CD8-positive, alpha-beta memory T cell (primary cell): ENCODE data around the gene IRAK1. TPM values are rescaled to one million over a fixed set of nuclear protein-coding genes. Genes with fewer than 3 reads are reported as not detected.

Experiments used
- CTCF ChIA-PET: fragments of 350-600 bp; sonication (Branson Sonifier 250); formaldehyde crosslinking; loops from one replicate; lab custom pipeline; 2021; ENCODE audit warnings: antibody characterized with exemption; lab: Charles Lee
- POLR2A ChIA-PET: fragments of 350-600 bp; sonication (Branson Sonifier 250); formaldehyde crosslinking; loops from one replicate; lab custom pipeline; 2021; ENCODE audit warnings: antibody characterized with exemption; lab: Charles Lee
- DNase-seq, 5 donors: peaks; one replicate each; pipeline versions ENCODE4 v3.0.0 to v3.0.0-alpha.2; 2020 to 2022; ENCODE audit warnings: mixed read lengths in 1 of 5
- H3K27ac ChIP-seq: one replicate; pipeline ENCODE4 v1.7.0; 2013; ENCODE audit warnings: low read depth, mild to moderate bottlenecking, low read length, moderate library complexity
- H3K27me3 ChIP-seq: 2 replicates; pipeline ENCODE4 v1.7.0; 2013; ENCODE audit warnings: low read length, mild to moderate bottlenecking; ENCODE audit not compliant: insufficient read depth, poor library complexity, severe bottlenecking
- H3K36me3 ChIP-seq: 2 replicates; pipeline ENCODE4 v1.7.0; 2013; ENCODE audit warnings: mild to moderate bottlenecking, low read length, moderate library complexity; ENCODE audit not compliant: insufficient read depth
- H3K4me1 ChIP-seq: 2 replicates; pipeline ENCODE4 v1.7.0; 2013; ENCODE audit warnings: mild to moderate bottlenecking, low read length, moderate library complexity; ENCODE audit not compliant: insufficient read depth
- H3K4me3 ChIP-seq: 2 replicates; pipeline ENCODE4 v1.7.0; 2013; ENCODE audit warnings: mild to moderate bottlenecking, low read length
- H3K9me3 ChIP-seq: 2 replicates; pipeline ENCODE4 v1.7.0; 2013; ENCODE audit warnings: mild to moderate bottlenecking, low read length
- H3K27ac Mint-ChIP-seq, 8 donors: one replicate each; pipeline ENCODE4 v1.8.0; 2020 to 2021; ENCODE audit warnings: mixed read lengths in 8 of 8, mild to moderate bottlenecking in 6 of 8, inconsistent platforms in 3 of 8, moderate library complexity in 3 of 8
- H3K27me3 Mint-ChIP-seq, 2 donors: one replicate each; pipeline ENCODE4 v1.8.0; 2020 to 2021; ENCODE audit warnings: mixed read lengths in 2 of 2, mild to moderate bottlenecking in 1 of 2, moderate library complexity in 1 of 2
- H3K36me3 Mint-ChIP-seq, 3 donors: one replicate each; pipeline ENCODE4 v1.8.0; 2020 to 2021; ENCODE audit warnings: mixed read lengths in 3 of 3, inconsistent platforms in 1 of 3, mild to moderate bottlenecking in 1 of 3
- H3K4me1 Mint-ChIP-seq, 3 donors: one replicate each; pipeline ENCODE4 v1.8.0; 2020 to 2021; ENCODE audit warnings: mixed read lengths in 3 of 3, inconsistent platforms in 1 of 3, mild to moderate bottlenecking in 1 of 3
- H3K4me3 Mint-ChIP-seq, 7 donors: one replicate each; pipeline ENCODE4 v1.8.0; 2020 to 2021; ENCODE audit warnings: mixed read lengths in 7 of 7, mild to moderate bottlenecking in 6 of 7, moderate library complexity in 4 of 7, inconsistent platforms in 2 of 7
- H3K9me3 Mint-ChIP-seq, 5 donors: one replicate each; pipeline ENCODE4 v1.8.0; 2020 to 2022; ENCODE audit warnings: mixed read lengths in 5 of 5, mild to moderate bottlenecking in 3 of 5, moderate library complexity in 2 of 5, inconsistent platforms in 1 of 5
- polyA plus RNA-seq: library from polyadenylated mRNA; unstranded; fragments of 300-500 nt; fragmentation: Illumina TruSeq; gene quantifications from one replicate; pipeline ENCODE4 v1.2.3, GENCODE V29; 2021
- total RNA-seq, 2 experiments: library from RNA; stranded (reverse); gene quantifications; one replicate each; pipeline ENCODE4 v1.2.3, GENCODE V29; 2021

The IRAK1 gene
- total and polyA plus RNA-seq, 3 experiments from 2014 or later = 58.0 to 214 (median 208) TPM

- Mint-ChIP-seq H3K27me3 (peaks cover 0 to 4% of the 10 kb centered on the region in 2 donors), H3K4me3 (peak overlapping the region in 6 of 7 donors; percentile 63 to 94 (median 88)), H3K27ac (peak overlapping the region in 7 of 8 donors; percentile 39 to 98 (median 91)), H3K36me3 (peaks cover 0 to 36% (median 2%) of the 10 kb centered on the region in 3 donors), H3K4me1 (peaks cover 16 to 33% (median 19%) of the 10 kb centered on the region in 3 donors), H3K9me3 (no peaks in the 10 kb centered on the region)
- no peaks in the 10 kb centered on the region for H3K27me3 ChIP-seq
- no peak for DNase-seq
- H3K9me3 ChIP-seq = no peaks in the 10 kb centered on the region
- peaks cover 8% of the 10 kb centered on the region for H3K4me1 ChIP-seq
- POLR2A ChIA-PET = no interaction called here
- CTCF ChIA-PET = interaction anchor here (0.7 to 1.5 kb wide), 3 partner anchors 10 to 33 kb away, joined by 4 to 5 read pairs (median 4); no protein-coding TSS in a partner anchor
- no peak overlapping the region for H3K4me3 ChIP-seq
- H3K36me3 ChIP-seq = no peaks in the 10 kb centered on the region
- peak overlapping the region; percentile 79 for H3K27ac ChIP-seq
These were observed 1.8 kb downstream of the IRAK1 start for GRCh38 chrX:154017766-154018517.

GRCh38 chrX:154016366-154017076, 3.2 kb downstream of the IRAK1 start:
- H3K36me3 Mint-ChIP-seq = peaks cover 0 to 43% (median 6%) of the 10 kb centered on the region in 3 donors
- Histone ChIP-seq H3K27me3 (no peaks in the 10 kb centered on the region), H3K27ac (no peak overlapping the region), H3K9me3 (no peaks in the 10 kb centered on the region), H3K4me1 (peaks cover 8% of the 10 kb centered on the region), H3K36me3 (no peaks in the 10 kb centered on the region), H3K4me3 (no peak overlapping the region)
- no peaks in the 10 kb centered on the region for H3K9me3 Mint-ChIP-seq
- no peak for DNase-seq
- CTCF ChIA-PET = interaction anchor here (1.2 kb wide), 1 partner anchor 10 kb away, joined by 3 read pairs; no protein-coding TSS in a partner anchor
- POLR2A ChIA-PET = no interaction called here
- peaks cover 0 to 4% of the 10 kb centered on the region in 2 donors for H3K27me3 Mint-ChIP-seq
- H3K4me3 Mint-ChIP-seq = no peak overlapping the region
- H3K4me1 Mint-ChIP-seq = peaks cover 16 to 33% (median 18%) of the 10 kb centered on the region in 3 donors
- H3K27ac Mint-ChIP-seq = peak overlapping the region in 2 of 8 donors; percentile 54 to 61

GRCh38 chrX:154015581-154016264, 4.0 kb downstream of the IRAK1 start:
- DNase-seq = no peak
- Mint-ChIP-seq H3K27me3 (peaks cover 0 to 4% of the 10 kb centered on the region in 2 donors), H3K36me3 (peaks cover 0 to 44% (median 6%) of the 10 kb centered on the region in 3 donors), H3K4me3 (peak overlapping the region in 1 of 7 donors; percentile 30), H3K4me1 (peaks cover 14 to 30% (median 16%) of the 10 kb centered on the region in 3 donors), H3K27ac (peak overlapping the region in 5 of 8 donors; percentile 32 to 86 (median 54)), H3K9me3 (no peaks in the 10 kb centered on the region)
- H3K36me3 ChIP-seq = no peaks in the 10 kb centered on the region
- H3K4me1 ChIP-seq = peaks cover 2% of the 10 kb centered on the region
- CTCF ChIA-PET = interaction anchor here (1.2 kb wide), 1 partner anchor 11 kb away, joined by 3 read pairs; no protein-coding TSS in a partner anchor
- no peaks in the 10 kb centered on the region for H3K9me3 ChIP-seq
- H3K4me3 ChIP-seq = no peak overlapping the region
- POLR2A ChIA-PET = no interaction called here
- no peak overlapping the region for H3K27ac ChIP-seq
- no peaks in the 10 kb centered on the region for H3K27me3 ChIP-seq

- Histone ChIP-seq H3K27me3 (no peaks in the 10 kb centered on the region), H3K36me3 (no peaks in the 10 kb centered on the region), H3K4me3 (no peak overlapping the region), H3K27ac (no peak overlapping the region), H3K9me3 (no peaks in the 10 kb centered on the region), H3K4me1 (no peaks in the 10 kb centered on the region)
- peak overlapping the region in 3 of 7 donors; percentile 30 to 74 (median 41) for H3K4me3 Mint-ChIP-seq
- ChIA-PET CTCF (interaction anchor here (0.8 to 3.0 kb wide), 11 partner anchors 9 to 368 kb away, joined by 3 to 15 read pairs (median 5); no protein-coding TSS in a partner anchor), POLR2A (interaction anchor here (1.4 kb wide), 1 partner anchor 34 kb away, joined by 3 read pairs; no protein-coding TSS in a partner anchor)
- H3K27ac Mint-ChIP-seq = peak overlapping the region in 7 of 8 donors; percentile 29 to 82 (median 55)
- no peaks in the 10 kb centered on the region for H3K9me3 Mint-ChIP-seq
- H3K4me1 Mint-ChIP-seq = peaks cover 9 to 25% (median 11%) of the 10 kb centered on the region in 3 donors
- no peak for DNase-seq
- H3K27me3 Mint-ChIP-seq = peaks cover 0 to 4% of the 10 kb centered on the region in 2 donors
- peaks cover 0 to 49% (median 6%) of the 10 kb centered on the region in 3 donors for H3K36me3 Mint-ChIP-seq
These were observed 5.0 kb downstream of the IRAK1 start for GRCh38 chrX:154014429-154015380.

- H3K27ac ChIP-seq = no peak overlapping the region
- H3K27me3 ChIP-seq = no peaks in the 10 kb centered on the region
- Mint-ChIP-seq H3K27me3 (peaks cover 0 to 5% of the 10 kb centered on the region in 2 donors), H3K27ac (peak overlapping the region in 6 of 8 donors; percentile 29 to 89 (median 64)), H3K36me3 (peaks cover 0 to 46% (median 6%) of the 10 kb centered on the region in 3 donors), H3K4me3 (peak overlapping the region in 1 of 7 donors; percentile 63), H3K4me1 (peaks cover 7 to 23% (median 11%) of the 10 kb centered on the region in 3 donors), H3K9me3 (no peaks in the 10 kb centered on the region)
- no peaks in the 10 kb centered on the region for H3K4me1 ChIP-seq
- peak; percentile 24 to 66 (median 49) for DNase-seq
- CTCF ChIA-PET = interaction anchor here (0.5 to 3.0 kb wide), 25 partner anchors 8 to 383 kb away, joined by 3 to 15 read pairs (median 3); no protein-coding TSS in a partner anchor
- no peaks in the 10 kb centered on the region for H3K9me3 ChIP-seq
- POLR2A ChIA-PET = interaction anchor here (0.7 to 1.4 kb wide), 2 partner anchors 33 to 366 kb away, joined by 3 read pairs; partner anchors contain the start of gene EMD
- no peak overlapping the region for H3K4me3 ChIP-seq
- H3K36me3 ChIP-seq = no peaks in the 10 kb centered on the region
These were observed 5.9 kb downstream of the IRAK1 start for GRCh38 chrX:154013614-154014360.

GRCh38 chrX:154013001-154013421, 6.7 kb downstream of the IRAK1 start:
- Mint-ChIP-seq H3K4me1 (peaks cover 6 to 17% (median 11%) of the 10 kb centered on the region in 3 donors), H3K27me3 (peaks cover 0 to 8% of the 10 kb centered on the region in 2 donors), H3K36me3 (peaks cover 0 to 46% (median 6%) of the 10 kb centered on the region in 3 donors), H3K4me3 (no peak overlapping the region), H3K9me3 (no peaks in the 10 kb centered on the region), H3K27ac (no peak overlapping the region)
- POLR2A ChIA-PET = no interaction called here
- DNase-seq = no peak
- Histone ChIP-seq H3K9me3 (no peaks in the 10 kb centered on the region), H3K27me3 (no peaks in the 10 kb centered on the region), H3K27ac (no peak overlapping the region), H3K4me1 (no peaks in the 10 kb centered on the region), H3K4me3 (no peak overlapping the region), H3K36me3 (no peaks in the 10 kb centered on the region)
- CTCF ChIA-PET = interaction anchor here (0.5 to 3.0 kb wide), 22 partner anchors 9 to 383 kb away, joined by 3 to 15 read pairs (median 3); partner anchors contain the start of gene HCFC1
